GM10266 (cell line): ENCODE measurements around the gene USO1.
"Not testable (repeated sequence)": the region's sequence is repeated elsewhere in the genome, so short reads cannot be mapped to it uniquely, and the experiment has no call there.

ENCODE experiments used
- DNase-seq: peaks from one replicate; pipeline ENCODE4 v3.0.0; 2012; ENCODE audit errors: extremely low spot score
- CTCF ChIP-seq: IDR thresholded peaks from 2 replicates; pipeline ENCODE4 v1.5.1; 2012; ENCODE audit warnings: mild to moderate bottlenecking, low read depth; ENCODE audit not compliant: control insufficient read depth, insufficient read depth; ENCODE audit errors: missing control alignments

USO1 gene

GRCh38 chr4:75715105-75715799 is 9.1 kb upstream of the USO1 start:
- TF ChIP-seq CTCF = no peak
- DNase-seq = no peak

GRCh38 chr4:75716054-75716453 is 8.3 kb upstream of the USO1 start:
- not testable (repeated sequence) for DNase-seq

- TF ChIP-seq CTCF = no peak
- DNase-seq = no peak
These were observed 7.0 kb upstream of the USO1 start for GRCh38 chr4:75717408-75717807.

- DNase-seq = no peak
- TF ChIP-seq CTCF = no peak
These were observed 5.8 kb upstream of the USO1 start for GRCh38 chr4:75718529-75718928.

GRCh38 chr4:75722417-75722816 is 2.0 kb upstream of the USO1 start:
- DNase-seq = no peak
- no peak for TF ChIP-seq CTCF

GRCh38 chr4:75723163-75724065 is 963 bp upstream of the USO1 start:
- DNase-seq = no peak
- TF ChIP-seq CTCF = no peak

GRCh38 chr4:75724867-75725724 is 719 bp downstream of the USO1 start:
- no peak for TF ChIP-seq CTCF
- peak; percentile 73 for DNase-seq

GRCh38 chr4:75725942-75726538 is 1.7 kb downstream of the USO1 start:
- DNase-seq = not testable (repeated sequence)
